GM21528 (cell line): ENCODE measurements around the gene CCDC142.

Source experiments
- ATAC-seq: cut with Tn5 transposase; IDR thresholded peaks from one replicate; pipeline ENCODE4 v1.9.1; 2021; ENCODE audit warnings: mild to moderate bottlenecking, moderate library complexity; ENCODE audit not compliant: unreplicated experiment, low FRiP score

The CCDC142 gene

DNA sequence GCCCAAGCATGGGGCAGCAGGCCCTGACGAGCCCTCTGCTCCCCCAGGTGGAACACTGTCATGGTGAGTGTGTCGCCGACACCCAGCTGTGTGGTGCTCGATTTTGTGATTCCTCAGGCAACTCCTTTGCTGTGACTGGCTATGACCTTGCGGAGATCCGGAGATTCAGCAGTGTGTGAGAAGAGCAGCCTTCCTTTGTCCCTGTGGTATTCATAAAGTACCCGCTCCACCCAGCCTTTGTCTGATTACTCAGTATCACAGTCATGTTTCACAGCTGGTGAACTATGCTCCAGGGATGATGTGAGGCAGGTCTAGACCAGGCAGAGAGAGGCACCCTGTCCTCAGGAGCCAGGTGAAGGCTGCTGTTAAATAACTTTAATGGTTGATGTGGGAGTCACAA is 57.3 kb downstream of the CCDC142 start:
- ATAC-seq = no peak

- ATAC-seq = no peak
These were observed 57.8 kb downstream of the CCDC142 start for GRCh38 chr2:74424995-74425406.

DNA sequence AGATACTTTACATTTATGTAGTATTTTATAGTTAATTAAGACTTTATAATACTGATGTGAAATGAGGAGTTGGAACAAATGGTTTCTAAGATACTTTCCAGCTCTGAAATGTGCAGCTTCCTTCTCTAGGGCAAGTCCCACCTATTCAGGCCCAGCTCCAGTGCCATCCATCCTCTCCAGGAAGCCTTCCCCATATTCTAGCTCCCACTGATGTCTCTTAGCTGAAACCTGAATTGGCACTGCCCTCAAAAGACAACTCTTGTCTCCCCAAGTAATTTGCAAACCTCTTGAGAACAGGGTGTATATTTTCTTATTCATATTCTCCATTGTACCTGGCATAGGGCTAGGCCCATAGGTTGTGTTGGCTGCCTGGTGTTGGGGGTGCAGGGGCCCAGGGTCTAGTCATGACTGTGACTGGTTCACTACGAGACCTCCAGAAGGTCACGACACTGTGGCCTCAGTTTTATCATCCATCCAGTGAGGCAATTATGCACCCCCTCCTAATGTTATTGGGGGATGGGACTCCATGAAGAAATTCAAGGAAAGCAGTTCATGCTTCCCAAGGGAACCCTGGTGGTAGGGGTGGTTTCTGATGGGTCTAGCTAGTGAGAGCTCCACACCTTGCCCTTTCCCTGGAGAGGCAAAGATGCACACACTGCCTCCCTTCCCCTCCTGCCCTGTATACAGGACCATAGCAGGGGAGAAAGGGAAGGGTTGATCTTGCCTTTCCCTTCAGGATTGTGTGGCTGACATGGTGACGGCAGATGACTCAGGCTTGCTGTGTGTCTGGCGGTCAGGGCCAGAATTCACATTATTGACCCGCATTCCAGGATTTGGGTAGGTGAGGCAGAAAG is 58.4 kb downstream of the CCDC142 start:
- ATAC-seq = no peak
